GM12878 (cell line): ENCODE results near the gene CENPH. TPM values are rescaled to one million over a fixed set of nuclear protein-coding genes. Genes with fewer than 3 reads are reported as not detected.

Experiments
- ATAC-seq: fragments of 200-7000 bp; cut with Tn5 transposase; 3 replicates; pipeline ENCODE4 v1.9.1; 2020; ENCODE audit warnings: mild to moderate bottlenecking, moderate library complexity
- BruUV-seq: library from RNA; stranded (reverse); fragments of 400-500 nt; replicated peaks from 2 replicates; lab custom pipeline; 2021; lab: Mats Ljungman, UMichigan
- CTCF ChIA-PET: fragments of 300-600 bp; sonication (Branson Sonifier 250); formaldehyde crosslinking; extraction: SDS; loops from one replicate; lab custom pipeline; 2021; ENCODE audit warnings: inconsistent platforms; lab: Yijun Ruan, JAX
- POLR2A ChIA-PET: fragments of 350-600 bp; formaldehyde crosslinking; extraction: SDS; loops from one replicate; lab custom pipeline; 2021; ENCODE audit warnings: inconsistent platforms; lab: Charles Lee
- RAD21 ChIA-PET: fragments of 300-600 bp; sonication (Branson Sonifier 250); formaldehyde crosslinking; loops from one replicate; lab custom pipeline; 2023; ENCODE audit warnings: antibody characterized with exemption; ENCODE audit not compliant: unreplicated experiment; lab: Charles Lee
- SMC1A ChIA-PET: fragments of 300-600 bp; sonication (Branson Sonifier 250); formaldehyde crosslinking; loops from one replicate; lab custom pipeline; 2023; ENCODE audit not compliant: unreplicated experiment, uncharacterized antibody; lab: Charles Lee
- DNase-seq: peaks from one replicate; pipeline ENCODE4 v3.0.0-alpha.2; 2011; ENCODE audit warnings: low read depth, low spot score
- FAIRE-seq: peaks from 3 replicates; lab custom pipeline; 2011; peaks lifted over from hg19 to GRCh38; lab: Jason Lieb, UNC
- H2AFZ ChIP-seq: 2 replicates; pipeline ENCODE4 v1.6.0; 2011; ENCODE audit warnings: low read depth, low read length, control low read depth; ENCODE audit not compliant: control insufficient read depth
- H3K27ac ChIP-seq: 2 replicates; pipeline ENCODE4 v1.5.1; 2011; ENCODE audit warnings: control low read depth; ENCODE audit not compliant: control insufficient read depth, insufficient read depth
- H3K27me3 ChIP-seq, 2 experiments: replicated peaks in 1 of 2; 2 replicates each; pipeline versions ENCODE4 v1.6.0 to v1.6.1; 2011; ENCODE audit warnings: low read length in 1 of 2; ENCODE audit not compliant: control insufficient read depth in 2 of 2, insufficient read depth in 2 of 2
- H3K36me3 ChIP-seq, 2 experiments: 2 replicates each; pipeline ENCODE4 v1.5.1; 2011; ENCODE audit warnings: low read length in 1 of 2; ENCODE audit not compliant: control insufficient read depth in 2 of 2, insufficient read depth in 2 of 2
- H3K4me1 ChIP-seq: 2 replicates; pipeline ENCODE4 v1.6.1; 2011; ENCODE audit warnings: mild to moderate bottlenecking, low read length, moderate library complexity, mixed read lengths; ENCODE audit not compliant: control insufficient read depth, insufficient read depth
- H3K4me2 ChIP-seq: 2 replicates; pipeline ENCODE4 v1.6.0; 2011; ENCODE audit warnings: control low read depth; ENCODE audit not compliant: control insufficient read depth, insufficient read depth
- H3K4me3 ChIP-seq: fragments of 200-600 bp; sonication (generic); 2 replicates; pipeline ENCODE4 v1.5.1; 2016
- H3K79me2 ChIP-seq: 2 replicates; pipeline ENCODE4 v1.6.0; 2011; ENCODE audit warnings: low read length; ENCODE audit not compliant: control insufficient read depth, insufficient read depth
- H3K9ac ChIP-seq: 2 replicates; pipeline ENCODE4 v1.8.0; 2011; ENCODE audit warnings: low read length, control low read depth, mixed read lengths; ENCODE audit not compliant: control insufficient read depth, insufficient read depth
- H3K9me3 ChIP-seq: replicated peaks from 3 replicates; pipeline ENCODE4 v1.5.1; 2011; ENCODE audit warnings: mild to moderate bottlenecking, low read length; ENCODE audit not compliant: control insufficient read depth, insufficient read depth
- H4K20me1 ChIP-seq: 2 replicates; pipeline ENCODE4 v1.6.0; 2011; ENCODE audit not compliant: control insufficient read depth, insufficient read depth
- CUX1 ChIP-seq: IDR thresholded peaks from 2 replicates; pipeline ENCODE4 v1.6.1; 2012; ENCODE audit warnings: improper control_type of control experiment, low read depth, low read length; ENCODE audit not compliant: insufficient replicate concordance
- PBX3 ChIP-seq: IDR thresholded peaks from 2 replicates; pipeline ENCODE4 v1.6.1; 2011; ENCODE audit warnings: mild to moderate bottlenecking, low read depth, low read length, moderate library complexity; ENCODE audit not compliant: insufficient replicate concordance
- POLR2AphosphoS5 ChIP-seq: IDR thresholded peaks from 2 replicates; pipeline ENCODE4 v1.6.1; 2011; ENCODE audit warnings: mild to moderate bottlenecking, low read length, inconsistent platforms
- PRDM15 ChIP-seq: fragments of 450-650 bp; formaldehyde crosslinking; IDR thresholded peaks from 2 replicates; pipeline ENCODE4 v1.4.0; 2020; ENCODE audit warnings: mild to moderate bottlenecking, moderate library complexity
- RFX5 ChIP-seq: IDR thresholded peaks from 2 replicates; pipeline ENCODE4 v1.6.1; 2011; ENCODE audit warnings: low read depth, low read length, improper control_type of control experiment
- SIN3A ChIP-seq: IDR thresholded peaks from 2 replicates; pipeline ENCODE4 v1.6.1; 2012; ENCODE audit warnings: low read depth, low read length, improper control_type of control experiment
- SKIL ChIP-seq: fragments of 450-650 bp; IDR thresholded peaks from 2 replicates; pipeline ENCODE4 v1.6.1; 2017; ENCODE audit warnings: mild to moderate bottlenecking, low read depth, inconsistent platforms; ENCODE audit not compliant: poor library complexity, severe bottlenecking
- SUZ12 ChIP-seq: fragments of 200-600 bp; sonication (generic); IDR thresholded peaks from one replicate; pipeline ENCODE4 v1.6.1; 2018; ENCODE audit warnings: antibody characterized with exemption, mild to moderate bottlenecking; ENCODE audit not compliant: unreplicated experiment
- TCF7 ChIP-seq: IDR thresholded peaks from 2 replicates; pipeline ENCODE4 v1.6.1; 2014; ENCODE audit warnings: antibody characterized with exemption, borderline replicate concordance
- ZBED1 ChIP-seq: IDR thresholded peaks from 2 replicates; pipeline ENCODE4 v1.6.1; 2016; ENCODE audit warnings: borderline replicate concordance
- WGBS: methylation state at CpG from one replicate; pipeline ENCODE4 v1.1.6; 2016; ENCODE audit warnings: low lambda C conversion rate; ENCODE audit not compliant: insufficient replicate concordance, insufficient coverage; ENCODE audit errors: missing lambda C conversion rate; 5-methylcytosine and 5-hydroxymethylcytosine counted together
- in situ Hi-C: fragments of 300-500 bp; cut with MboI; formaldehyde crosslinking; loops from 9 replicates; pipeline ENCODE4 v1.14.3; 2018; ENCODE audit warnings: mixed read lengths
- intact Hi-C: fragments of 100-400 bp; cut with micrococcal nuclease; formaldehyde crosslinking; loops from one replicate; pipeline ENCODE4 v1.14.2; 2022; ENCODE audit not compliant: unreplicated experiment
- polyA plus RNA-seq, 11 experiments: library from polyadenylated mRNA; depleted of rRNA in 4 of 11; unstranded in 6 of 11; stranded (reverse) in 5 of 11; fragments of >200 nt; fragmentation: Nextera tagmentation in 4 of 11; fragmentation: Illumina TruSeq in 1 of 11; extraction: Ambion mirVana in 4 of 11; extraction: Trizol in 1 of 11; gene quantifications; 1 replicate in 1 of 11; 2 replicates in 10 of 11; pipeline versions ENCODE4 v1.2.1 to v1.2.3, GENCODE V29; 2011 to 2016; ENCODE audit warnings: inconsistent platforms in 2 of 11, missing spikeins in 2 of 11, low read depth in 1 of 11
- total RNA-seq, 4 experiments: library from RNA; depleted of rRNA in 3 of 4; stranded (reverse); fragments of >200 nt in 3 of 4; fragmentation: Illumina TruSeq in 1 of 4; extraction: Trizol in 1 of 4; gene quantifications; 2 replicates each; pipeline versions ENCODE4 v1.2.1 to v1.2.3, GENCODE V29; 2013 to 2021

CENPH gene
- total and polyA plus RNA-seq, 10 of the 15 experiments (the other 5 are each of a cell fraction or from before 2014, with no cell fraction given) = 7.3 to 65.6 (median 45.9) TPM

GRCh38 chr5:69156456-69156855, 32.9 kb upstream of the CENPH start:
- no peaks in the 10 kb centered on the region for H3K9me3 ChIP-seq
- ATAC-seq (no peak), DNase-seq (no peak), FAIRE-seq (no peak)
- no peak overlapping the region for H3K9ac ChIP-seq
- ChIA-PET SMC1A (no interaction called here), RAD21 (no interaction called here), CTCF (no interaction called here), POLR2A (no interaction called here)
- H3K27ac ChIP-seq = no peak overlapping the region
- H3K4me2 ChIP-seq = no peak overlapping the region
- no TSS peak for BruUV-seq
- H3K4me3 ChIP-seq = no peak overlapping the region
- H3K79me2 ChIP-seq = no peaks in the 10 kb centered on the region
- H3K36me3 ChIP-seq = no peaks in the 10 kb centered on the region
- no peak overlapping the region for H2AFZ ChIP-seq
- intact Hi-C loops = no loop called here
- 92% methylated on average over 11 of the region's 11 CpGs for WGBS
- H3K4me1 ChIP-seq = no peaks in the 10 kb centered on the region
- in situ Hi-C loops = no loop called here
- no peaks in the 10 kb centered on the region for H4K20me1 ChIP-seq
- no peaks in the 10 kb centered on the region for H3K27me3 ChIP-seq
- TF ChIP-seq CUX1 (no peak), ZBED1 (no peak), SKIL (no peak), RFX5 (no peak), PRDM15 (no peak), TCF7 (no peak), SUZ12 (no peak), POLR2AphosphoS5 (no peak), PBX3 (no peak), SIN3A (no peak)
